GM19193 (cell line): ENCODE results near the gene DAPK3.

Experiments
- POLR2A ChIP-seq: IDR thresholded peaks from 4 replicates; pipeline ENCODE4 v1.6.1; 2011; ENCODE audit not compliant: insufficient read depth, insufficient read length; ENCODE audit errors: extremely low read depth

Gene DAPK3

DNA sequence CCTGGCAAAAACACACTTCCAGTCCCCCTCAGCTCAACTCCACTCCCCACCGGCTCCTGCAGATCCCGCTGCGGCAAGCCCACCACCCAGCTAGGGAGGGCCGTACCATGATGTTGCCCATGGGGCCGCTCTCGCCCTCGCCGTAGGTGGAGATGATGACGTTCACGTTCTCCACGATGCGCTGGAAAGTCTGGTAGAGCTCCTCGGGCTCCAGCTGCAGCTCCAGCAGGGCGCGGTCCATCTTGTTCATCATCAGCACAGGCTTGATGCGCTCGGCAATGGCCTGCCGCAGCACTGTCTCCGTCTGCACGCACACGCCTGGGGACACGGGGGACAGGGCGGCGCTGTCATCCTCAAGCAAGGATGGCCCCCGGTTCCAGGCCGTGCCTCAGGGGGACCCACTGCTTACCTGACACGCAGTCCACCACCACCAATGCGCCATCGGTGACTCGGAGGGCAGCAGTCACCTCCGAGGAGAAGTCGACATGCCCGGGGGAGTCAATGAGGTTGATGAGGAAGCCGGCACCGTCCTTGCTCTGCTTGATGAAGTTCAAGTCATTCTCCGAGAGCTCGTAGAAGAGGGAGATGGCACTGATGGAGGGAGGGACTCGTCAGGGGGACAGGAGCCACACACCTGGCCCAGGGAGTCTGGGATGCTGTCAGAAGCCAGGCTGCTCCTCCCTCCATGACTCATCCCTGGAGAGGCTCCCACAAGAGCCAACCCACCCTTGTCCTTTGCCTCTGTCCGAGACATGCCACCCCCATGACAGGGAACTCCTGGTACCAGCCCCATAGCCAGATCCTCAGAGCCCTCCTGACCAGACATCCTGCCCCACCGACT is 12.0 kb upstream of the DAPK3 start:
- peak; percentile 24 for TF ChIP-seq POLR2A

DNA sequence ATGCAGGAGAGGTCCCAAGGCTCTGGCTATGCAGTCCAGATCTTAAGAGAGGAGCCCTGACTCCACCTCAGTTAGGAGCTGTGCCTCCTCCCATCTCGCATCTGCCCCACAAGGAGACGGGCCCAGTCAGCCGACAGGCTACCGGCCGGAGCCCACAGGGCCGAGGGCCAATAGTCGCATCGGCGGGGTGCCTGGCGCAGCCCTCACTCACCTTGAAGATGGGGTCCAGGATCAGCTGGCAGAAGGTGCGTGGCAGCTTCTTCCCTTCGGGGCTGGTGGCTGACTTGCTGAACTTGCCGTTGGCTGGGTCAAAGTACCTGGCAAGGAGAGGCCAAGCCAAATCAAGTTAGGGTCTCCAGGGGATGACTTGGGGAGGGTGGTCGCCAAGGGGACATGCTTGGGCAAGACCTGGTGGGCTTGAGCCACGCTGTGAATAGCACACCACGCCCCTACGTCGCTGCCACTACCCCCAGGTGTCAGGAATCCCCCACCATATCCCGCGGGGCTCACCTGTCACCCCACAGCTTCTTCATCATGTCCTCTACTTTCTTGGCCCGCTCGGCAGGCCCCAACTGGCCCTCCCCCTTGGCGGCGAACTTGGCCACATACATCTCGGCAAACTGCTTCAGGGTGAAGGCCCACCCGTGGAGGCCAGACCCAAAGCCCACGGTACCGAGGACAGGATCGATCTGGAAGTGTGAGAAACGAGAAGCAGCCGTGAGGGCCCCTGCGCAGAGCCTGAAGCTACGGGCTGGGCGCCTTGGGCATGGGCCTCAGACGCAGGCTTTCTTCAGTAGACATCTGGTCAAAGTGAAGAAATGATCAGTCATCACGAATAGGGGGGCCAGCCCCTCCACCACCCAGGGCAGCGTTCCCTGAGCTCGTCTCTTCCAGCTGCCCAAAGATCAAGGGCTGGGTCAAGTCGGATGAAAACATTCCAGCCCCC is 11.1 kb upstream of the DAPK3 start:
- TF ChIP-seq POLR2A = no peak

DNA sequence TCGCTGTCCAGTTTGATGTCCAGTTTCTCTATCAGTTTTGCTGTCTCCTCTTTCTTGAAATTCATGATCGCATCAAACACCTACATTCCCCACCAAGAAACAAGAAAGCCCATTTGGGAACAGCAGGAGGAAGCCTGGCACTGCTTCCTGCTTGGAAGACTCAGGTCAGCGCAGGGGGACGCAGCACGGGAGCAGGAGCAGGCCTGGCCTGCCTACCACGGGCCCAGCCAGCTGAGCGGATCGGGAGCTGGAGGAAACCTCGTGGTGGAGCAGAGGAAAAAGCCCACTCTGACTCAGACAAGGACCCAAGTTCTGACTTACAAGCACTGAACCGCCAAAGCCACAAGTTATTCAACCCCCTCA is 10.5 kb upstream of the DAPK3 start:
- TF ChIP-seq POLR2A = no peak

DNA sequence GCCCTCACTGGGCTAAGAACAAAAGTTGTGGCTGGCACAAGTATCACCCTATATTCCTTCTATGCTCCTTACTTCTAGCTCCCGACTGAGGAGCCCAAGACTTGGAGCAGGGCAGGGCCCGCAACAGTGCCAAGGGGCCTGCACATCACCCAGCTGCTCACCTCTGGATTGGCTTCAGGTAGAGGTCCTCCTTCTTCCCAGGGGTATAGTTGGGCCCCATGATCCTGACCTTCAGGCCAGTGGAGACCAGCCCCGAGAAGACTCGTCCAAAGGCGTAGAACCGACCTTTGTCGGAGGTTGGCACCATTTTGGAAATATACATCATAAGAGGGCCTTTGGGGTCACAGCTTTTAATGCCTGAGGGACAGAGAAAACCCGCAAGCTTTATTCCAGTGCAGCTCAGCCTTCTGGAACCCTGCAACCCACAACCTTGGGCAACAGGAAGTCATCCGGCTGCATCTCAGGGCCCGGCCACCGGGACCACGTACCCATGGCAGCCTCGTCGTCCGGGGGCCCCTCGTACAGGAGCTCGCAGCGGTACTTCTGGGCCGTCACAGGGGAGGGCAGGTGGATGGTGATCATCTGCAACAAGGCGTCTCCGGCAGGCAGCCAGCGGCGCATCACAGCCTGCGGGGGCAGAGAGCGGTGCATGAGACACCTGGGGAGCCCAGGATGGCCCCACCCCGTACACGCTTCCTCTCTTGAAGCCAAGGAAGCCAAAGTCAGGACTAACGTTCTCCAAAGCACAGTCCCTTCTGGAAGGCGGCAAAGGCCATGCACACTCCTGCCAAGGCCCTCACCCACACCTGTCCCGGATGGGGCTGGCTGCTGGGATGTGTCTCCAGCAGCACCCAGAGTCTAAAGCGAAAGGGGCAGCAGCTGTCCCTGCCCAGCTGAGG is 9.7 kb upstream of the DAPK3 start:
- TF ChIP-seq POLR2A = no peak

DNA sequence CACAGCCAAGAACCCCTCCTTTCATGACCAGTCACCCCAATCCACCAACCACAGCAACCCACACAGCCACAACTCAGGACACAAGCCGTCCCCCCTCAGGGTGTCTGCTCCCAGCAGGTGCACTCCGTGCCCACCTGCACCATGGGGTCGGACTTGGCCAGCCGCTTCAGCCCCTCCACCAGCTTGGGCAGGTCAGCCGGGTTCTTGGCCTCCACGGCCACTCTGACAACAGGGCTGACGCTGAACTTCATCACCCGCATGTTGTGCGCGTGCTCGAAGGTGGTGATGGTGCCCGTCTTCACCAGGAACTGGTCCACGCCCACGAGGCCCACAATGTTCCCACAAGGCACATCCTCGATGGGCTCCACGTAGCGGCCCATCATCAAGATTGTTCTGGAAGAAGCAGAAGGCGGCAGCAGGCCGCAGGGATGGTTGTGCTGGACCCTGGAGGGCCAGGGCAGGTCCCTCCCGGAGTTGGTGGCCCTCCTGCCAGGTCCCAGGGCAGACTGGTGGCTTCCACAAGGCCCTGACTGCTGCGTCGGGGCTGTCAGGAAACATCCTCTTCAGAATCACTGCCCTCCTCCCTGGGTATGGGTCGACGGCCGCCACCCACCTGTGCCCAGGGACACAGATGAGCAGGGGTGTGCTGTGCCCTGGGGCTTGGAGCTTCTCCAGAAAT is 8.9 kb upstream of the DAPK3 start:
- TF ChIP-seq POLR2A = peak; percentile 31

DNA sequence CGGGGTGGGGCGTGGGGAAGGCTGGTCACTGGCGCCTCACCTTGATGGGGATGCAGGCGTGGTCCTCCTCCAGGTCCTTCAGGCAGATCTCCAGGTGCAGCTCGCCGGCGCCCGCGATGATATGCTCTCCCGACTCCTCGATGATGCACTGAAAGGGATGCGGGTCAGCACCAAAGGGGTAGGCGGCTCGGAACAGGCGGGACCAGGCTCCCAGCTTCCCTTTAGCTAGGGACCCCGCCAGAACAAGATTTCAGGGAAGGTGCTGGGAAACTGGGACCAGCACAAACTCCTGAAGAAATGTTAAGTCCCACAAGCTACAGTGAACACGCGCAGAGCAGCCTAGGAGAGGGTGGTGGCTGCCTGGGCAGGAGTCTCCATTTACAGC is 8.4 kb upstream of the DAPK3 start:
- TF ChIP-seq POLR2A = no peak

DNA sequence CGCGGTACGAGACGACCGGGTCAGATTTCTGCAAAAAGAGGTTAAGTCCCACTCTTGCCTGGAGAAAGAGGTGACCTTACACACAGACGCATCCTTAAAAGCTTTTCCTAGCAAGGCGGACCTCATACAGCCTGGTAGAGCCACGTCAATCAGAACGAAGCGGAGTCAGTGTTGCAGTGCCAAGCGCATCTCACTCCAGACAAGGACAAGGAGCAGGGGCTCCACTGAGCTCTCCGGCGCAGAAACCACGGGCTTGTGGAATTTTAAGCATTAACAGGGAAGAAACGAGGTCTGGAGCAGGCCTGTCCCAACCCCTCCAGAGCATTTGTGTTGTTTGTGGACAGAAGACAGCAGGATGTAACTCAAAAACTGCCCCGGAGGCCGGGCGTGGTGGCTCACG is 7.2 kb upstream of the DAPK3 start:
- TF ChIP-seq POLR2A = no peak

DNA sequence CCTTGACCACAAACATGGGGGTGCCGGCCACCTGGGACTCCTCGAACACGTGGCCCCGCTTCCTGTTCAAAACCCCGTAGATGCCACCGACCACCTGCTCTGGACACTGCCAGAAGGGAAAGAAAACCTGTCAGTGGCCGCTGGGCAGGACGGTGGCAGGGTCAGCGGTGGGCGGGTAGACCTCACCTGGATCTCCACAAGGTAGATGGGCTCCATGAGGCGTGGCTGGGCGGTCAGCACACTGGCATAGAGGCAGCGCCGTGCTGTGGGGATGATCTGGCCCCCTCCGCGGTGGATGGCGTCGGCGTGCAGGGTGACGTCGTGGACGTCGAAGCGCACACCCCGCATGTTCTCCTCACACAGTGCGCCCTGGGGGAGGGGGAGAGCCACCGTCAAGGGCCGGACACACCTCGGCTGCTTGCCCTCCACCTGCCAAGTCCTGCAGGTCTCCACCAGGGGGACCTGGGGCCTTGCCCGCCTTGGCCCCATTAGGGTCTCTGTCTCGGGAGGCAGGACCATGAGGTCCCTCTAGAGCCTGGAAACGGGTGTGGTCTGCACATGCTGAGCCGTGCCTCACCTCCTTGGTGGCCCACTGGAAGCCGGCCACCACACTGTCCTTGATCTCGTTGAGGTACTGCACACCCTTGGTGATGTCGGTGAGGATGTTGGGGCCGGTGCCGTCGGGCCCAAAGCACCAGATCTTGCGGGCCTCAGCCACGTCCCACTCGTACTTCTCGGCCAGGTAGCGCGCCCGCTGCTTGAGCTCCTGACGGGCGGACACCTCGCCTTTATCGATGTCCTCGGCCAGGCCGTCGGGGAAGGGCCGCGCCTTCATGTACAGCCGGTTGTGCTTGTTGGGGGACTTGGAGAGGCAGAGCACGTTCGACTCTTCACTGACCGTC is 6.6 kb upstream of the DAPK3 start:
- no peak for TF ChIP-seq POLR2A

DNA sequence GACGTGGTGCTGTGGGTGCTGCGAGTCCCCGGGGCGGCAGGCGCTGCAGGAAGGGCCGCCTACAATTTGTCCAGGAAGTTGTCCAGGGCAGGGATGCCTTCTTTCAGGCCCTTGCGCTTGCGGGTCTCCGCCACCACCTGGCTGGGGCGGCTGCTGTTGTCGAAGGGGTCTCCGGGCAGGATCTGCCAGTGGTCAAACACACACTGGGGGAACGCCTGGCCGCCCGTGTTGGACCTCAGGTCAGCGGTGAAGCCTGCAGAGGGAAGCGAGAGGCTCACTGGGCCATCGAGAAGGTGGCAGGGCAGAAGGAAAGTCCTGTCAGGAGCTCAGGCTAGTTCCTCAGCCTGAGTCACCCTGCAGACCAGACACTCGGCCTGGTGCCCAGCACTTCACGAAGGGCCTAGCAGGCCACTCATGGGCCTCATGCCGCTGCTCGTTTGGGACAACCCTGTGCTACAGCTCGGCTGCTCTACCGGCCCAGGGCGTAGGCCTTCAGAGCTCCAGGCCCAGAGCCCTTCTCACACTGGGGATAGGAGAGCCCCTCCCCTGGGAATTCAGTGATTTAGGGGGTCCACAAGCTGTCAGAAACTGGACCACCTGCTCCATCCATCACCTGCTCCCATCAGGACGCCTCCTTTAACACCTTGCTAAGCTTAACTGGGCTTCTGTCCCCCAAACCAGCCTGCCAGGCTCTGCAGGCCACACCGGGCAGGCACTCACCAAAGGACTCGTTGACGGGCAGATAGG is 5.8 kb upstream of the DAPK3 start:
- TF ChIP-seq POLR2A = no peak

DNA sequence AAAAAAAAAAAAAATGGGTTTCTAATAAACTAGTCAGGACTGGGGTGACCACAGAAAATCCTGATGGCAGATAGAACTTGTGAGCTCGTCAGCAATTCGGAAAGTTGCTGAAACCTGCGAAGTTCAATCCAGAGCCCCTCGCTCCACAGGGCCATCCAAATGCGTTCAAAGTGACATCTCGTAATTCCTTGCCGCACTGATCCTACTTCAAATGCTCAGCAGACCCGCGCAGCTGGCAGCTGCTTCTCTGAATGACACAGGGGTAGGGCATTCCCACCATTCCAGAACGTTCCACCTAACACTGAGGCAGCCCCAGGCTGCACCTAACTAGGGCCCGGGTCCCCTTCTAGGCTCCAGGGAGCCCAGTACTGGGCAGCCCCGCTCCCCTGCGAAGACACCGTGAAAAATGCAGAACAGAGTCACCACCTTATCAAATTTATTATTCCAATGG is 4.8 kb upstream of the DAPK3 start:
- peak; percentile 21 for TF ChIP-seq POLR2A

DNA sequence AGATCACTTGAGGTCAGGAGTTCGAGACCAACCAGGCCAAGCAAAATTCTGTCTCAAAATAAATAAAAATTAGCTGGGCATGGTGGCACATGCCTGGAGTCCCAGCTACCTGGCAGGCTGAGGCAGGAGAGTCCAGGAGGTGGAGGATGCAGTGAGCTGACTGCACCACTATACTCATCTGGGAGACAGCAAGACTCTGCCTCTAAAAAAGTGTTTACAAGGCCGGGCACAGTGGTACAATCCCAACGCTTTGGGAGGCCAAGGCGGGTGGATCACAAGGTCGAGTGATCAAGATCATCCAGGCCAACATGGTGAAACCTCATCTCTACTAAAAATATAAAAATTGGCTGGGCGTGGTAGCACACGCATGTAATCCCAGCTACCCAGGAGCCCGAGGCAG is 4.2 kb upstream of the DAPK3 start:
- TF ChIP-seq POLR2A = no peak

DNA sequence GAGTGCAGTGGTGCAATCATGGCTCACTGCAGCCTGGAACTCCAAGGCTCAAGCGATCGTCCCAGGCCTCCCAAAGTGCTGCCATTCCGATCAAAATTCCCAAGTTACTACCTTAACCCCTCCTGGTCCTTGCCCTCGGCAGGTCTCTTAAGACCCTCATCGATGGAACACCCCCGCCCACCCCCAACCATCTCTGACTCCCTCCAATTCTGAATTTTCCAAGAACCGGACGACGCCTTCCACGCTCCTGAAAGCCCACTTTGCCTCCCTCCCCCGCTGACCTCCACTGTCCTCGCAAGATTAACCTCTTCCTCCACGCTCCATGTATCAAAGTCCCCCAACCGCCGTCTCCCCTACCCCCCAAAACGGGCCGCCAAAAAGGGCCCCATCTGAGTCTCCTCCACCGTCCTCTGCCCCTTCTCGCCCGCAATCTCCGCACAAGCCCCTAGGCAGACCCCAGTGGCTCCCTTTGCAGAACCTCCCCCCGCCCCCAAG is 539 bp downstream of the DAPK3 start:
- TF ChIP-seq POLR2A = no peak

DNA sequence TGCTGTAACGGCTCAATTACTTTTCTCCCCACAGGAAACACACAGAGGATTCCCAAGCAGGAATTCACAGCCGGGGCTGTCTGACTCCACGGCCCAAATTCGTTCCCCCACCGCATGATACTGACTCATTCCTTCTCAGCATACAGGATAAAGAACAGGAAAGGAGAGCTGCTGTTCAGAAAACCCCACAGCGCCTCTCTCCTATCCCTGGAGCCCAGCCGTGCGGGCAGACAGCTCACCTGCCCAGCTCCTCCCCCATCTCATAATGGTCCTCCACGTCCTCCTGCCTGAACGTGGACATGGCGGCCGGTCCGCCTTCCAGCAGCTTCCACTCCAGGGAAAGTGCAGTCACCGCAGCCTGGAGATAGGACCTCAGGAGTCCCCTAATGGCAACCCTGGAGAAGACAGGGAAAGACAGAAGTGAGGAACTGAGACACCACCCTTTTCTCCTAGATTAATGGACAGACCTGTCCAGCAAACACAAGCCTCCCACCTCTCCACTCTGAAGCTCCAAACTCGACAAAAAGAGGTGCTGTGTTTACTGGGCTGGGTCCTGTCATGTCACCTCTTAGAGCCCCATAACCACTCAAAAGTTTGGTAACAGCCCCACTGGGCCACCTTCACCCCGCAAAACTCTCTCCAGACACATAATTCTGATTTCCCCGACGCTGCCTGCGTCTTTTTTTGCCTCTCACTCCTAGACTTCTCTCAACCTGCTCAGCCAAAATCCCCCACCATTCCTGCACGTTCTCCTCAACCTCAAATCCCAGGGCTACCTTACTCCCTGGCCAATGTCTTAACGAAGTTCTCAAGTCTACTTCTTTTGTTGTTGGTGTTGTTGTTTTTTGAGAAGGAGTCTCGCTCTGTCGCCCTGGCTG is 1.2 kb downstream of the DAPK3 start:
- TF ChIP-seq POLR2A = no peak
